ENCODE results near the gene CDK2AP2. TPM values are rescaled to one million over a fixed set of nuclear protein-coding genes. Genes with fewer than 3 reads are reported as not detected.

Gene CDK2AP2
- total RNA-seq, 1 donor from 2014 or later = 2.6 TPM

GRCh38 chr11:67504950-67505581, 2.9 kb downstream of the CDK2AP2 start, which contains the start of gene PITPNM1:
TSS of gene PITPNM1 (minus strand) at chr11:67505363. CDS start at chr11:67504180, 1,183 bp downstream.
- H3K27me3 ChIP-seq (ENCODE audit: control insufficient read depth in 3 of 3, insufficient read depth in 3 of 3, low read length in 3 of 3) = peaks cover 3 to 7% (median 7%) of the 10 kb centered on the region in 3 donors
- H3K36me3 ChIP-seq (ENCODE audit: control insufficient read depth in 3 of 3, insufficient read depth in 3 of 3, low read length in 3 of 3) = peaks cover 0 to 4% (median 3%) of the 10 kb centered on the region in 3 donors
- peak within 1 kb of the TSS; percentile 65 to 73 (median 65) for H3K4me3 ChIP-seq (ENCODE audit: low read length in 3 of 3)
- peak within 1 kb of the TSS; percentile 96 for H3K27ac ChIP-seq (ENCODE audit: low read depth, low read length)
- peak within 1 kb of the TSS; percentile 66 to 83 (median 73) for H3K9ac ChIP-seq (ENCODE audit: low read depth in 1 of 3, low read length in 3 of 3)
- peaks cover 27 to 43% (median 39%) of the 10 kb centered on the region in 3 donors for H3K4me1 ChIP-seq (ENCODE audit: control insufficient read depth in 3 of 3, insufficient read depth in 3 of 3, low read length in 3 of 3)
- no peaks in the 10 kb centered on the region for H3K9me3 ChIP-seq (ENCODE audit: control insufficient read depth in 3 of 3, low read length in 3 of 3)

GRCh38 chr11:67504005-67504949, 3.7 kb downstream of the CDK2AP2 start:
- no peaks in the 10 kb centered on the region for H3K9me3 ChIP-seq (ENCODE audit: control insufficient read depth in 3 of 3, low read length in 3 of 3)
- peak overlapping the region; percentile 43 to 83 (median 65) for H3K9ac ChIP-seq (ENCODE audit: low read depth in 1 of 3, low read length in 3 of 3)
- H3K4me1 ChIP-seq (ENCODE audit: control insufficient read depth in 3 of 3, insufficient read depth in 3 of 3, low read length in 3 of 3) = peaks cover 27 to 43% (median 39%) of the 10 kb centered on the region in 3 donors
- H3K27ac ChIP-seq (ENCODE audit: low read depth, low read length) = peak overlapping the region; percentile 96
- H3K36me3 ChIP-seq (ENCODE audit: control insufficient read depth in 3 of 3, insufficient read depth in 3 of 3, low read length in 3 of 3) = peaks cover 0 to 4% (median 3%) of the 10 kb centered on the region in 3 donors
- H3K4me3 ChIP-seq (ENCODE audit: low read length in 3 of 3) = peak overlapping the region; percentile 65 to 73 (median 65)
- peaks cover 3 to 7% (median 7%) of the 10 kb centered on the region in 3 donors for H3K27me3 ChIP-seq (ENCODE audit: control insufficient read depth in 3 of 3, insufficient read depth in 3 of 3, low read length in 3 of 3)

GRCh38 chr11:67503119-67504004, 4.6 kb downstream of the CDK2AP2 start:
- Histone ChIP-seq H3K36me3 (ENCODE audit: control insufficient read depth in 3 of 3, insufficient read depth in 3 of 3, low read length in 3 of 3) (peaks cover 0 to 6% (median 3%) of the 10 kb centered on the region in 3 donors), H3K9ac (ENCODE audit: low read depth in 1 of 3, low read length in 3 of 3) (peak overlapping the region in 1 of 3 donors; percentile 33), H3K9me3 (ENCODE audit: control insufficient read depth in 3 of 3, low read length in 3 of 3) (no peaks in the 10 kb centered on the region), H3K4me3 (ENCODE audit: low read length in 3 of 3) (no peak overlapping the region), H3K27ac (ENCODE audit: low read depth, low read length) (no peak overlapping the region), H3K4me1 (ENCODE audit: control insufficient read depth in 3 of 3, insufficient read depth in 3 of 3, low read length in 3 of 3) (peaks cover 22 to 38% (median 36%) of the 10 kb centered on the region in 3 donors), H3K27me3 (ENCODE audit: control insufficient read depth in 3 of 3, insufficient read depth in 3 of 3, low read length in 3 of 3) (peaks cover 3 to 7% (median 7%) of the 10 kb centered on the region in 3 donors)

GRCh38 chr11:67502328-67502979, 5.5 kb downstream of the CDK2AP2 start:
- Histone ChIP-seq H3K9ac (ENCODE audit: low read depth in 1 of 3, low read length in 3 of 3) (no peak overlapping the region), H3K9me3 (ENCODE audit: control insufficient read depth in 3 of 3, low read length in 3 of 3) (no peaks in the 10 kb centered on the region), H3K36me3 (ENCODE audit: control insufficient read depth in 3 of 3, insufficient read depth in 3 of 3, low read length in 3 of 3) (peaks cover 0 to 6% (median 3%) of the 10 kb centered on the region in 3 donors), H3K4me1 (ENCODE audit: control insufficient read depth in 3 of 3, insufficient read depth in 3 of 3, low read length in 3 of 3) (peaks cover 19 to 33% (median 33%) of the 10 kb centered on the region in 3 donors), H3K27me3 (ENCODE audit: control insufficient read depth in 3 of 3, insufficient read depth in 3 of 3, low read length in 3 of 3) (peaks cover 3 to 7% (median 7%) of the 10 kb centered on the region in 3 donors), H3K4me3 (ENCODE audit: low read length in 3 of 3) (no peak overlapping the region), H3K27ac (ENCODE audit: low read depth, low read length) (no peak overlapping the region)

GRCh38 chr11:67501854-67502253, 6.1 kb downstream of the CDK2AP2 start:
- Histone ChIP-seq H3K36me3 (ENCODE audit: control insufficient read depth in 3 of 3, insufficient read depth in 3 of 3, low read length in 3 of 3) (peaks cover 0 to 6% (median 3%) of the 10 kb centered on the region in 3 donors), H3K9me3 (ENCODE audit: control insufficient read depth in 3 of 3, low read length in 3 of 3) (no peaks in the 10 kb centered on the region), H3K9ac (ENCODE audit: low read depth in 1 of 3, low read length in 3 of 3) (no peak overlapping the region), H3K4me1 (ENCODE audit: control insufficient read depth in 3 of 3, insufficient read depth in 3 of 3, low read length in 3 of 3) (peaks cover 14 to 27% (median 27%) of the 10 kb centered on the region in 3 donors), H3K4me3 (ENCODE audit: low read length in 3 of 3) (no peak overlapping the region), H3K27me3 (ENCODE audit: control insufficient read depth in 3 of 3, insufficient read depth in 3 of 3, low read length in 3 of 3) (peaks cover 3 to 7% (median 7%) of the 10 kb centered on the region in 3 donors), H3K27ac (ENCODE audit: low read depth, low read length) (no peak overlapping the region)

- Histone ChIP-seq H3K36me3 (ENCODE audit: control insufficient read depth in 3 of 3, insufficient read depth in 3 of 3, low read length in 3 of 3) (peaks cover 0 to 3% (median 2%) of the 10 kb centered on the region in 3 donors), H3K27ac (ENCODE audit: low read depth, low read length) (no peak overlapping the region), H3K4me3 (ENCODE audit: low read length in 3 of 3) (no peak overlapping the region), H3K27me3 (ENCODE audit: control insufficient read depth in 3 of 3, insufficient read depth in 3 of 3, low read length in 3 of 3) (peaks cover 3 to 7% (median 7%) of the 10 kb centered on the region in 3 donors), H3K4me1 (ENCODE audit: control insufficient read depth in 3 of 3, insufficient read depth in 3 of 3, low read length in 3 of 3) (peaks cover 12 to 20% (median 19%) of the 10 kb centered on the region in 3 donors), H3K9ac (ENCODE audit: low read depth in 1 of 3, low read length in 3 of 3) (no peak overlapping the region), H3K9me3 (ENCODE audit: control insufficient read depth in 3 of 3, low read length in 3 of 3) (no peaks in the 10 kb centered on the region)
Observed at GRCh38 chr11:67500831-67501715, 6.9 kb downstream of the CDK2AP2 start.

- no peaks in the 10 kb centered on the region for H3K9me3 ChIP-seq (ENCODE audit: control insufficient read depth in 3 of 3, low read length in 3 of 3)
- H3K4me3 ChIP-seq (ENCODE audit: low read length in 3 of 3) = no peak overlapping the region
- peaks cover 6 to 14% (median 13%) of the 10 kb centered on the region in 3 donors for H3K4me1 ChIP-seq (ENCODE audit: control insufficient read depth in 3 of 3, insufficient read depth in 3 of 3, low read length in 3 of 3)
- H3K27ac ChIP-seq (ENCODE audit: low read depth, low read length) = no peak overlapping the region
- no peak overlapping the region for H3K9ac ChIP-seq (ENCODE audit: low read depth in 1 of 3, low read length in 3 of 3)
- H3K27me3 ChIP-seq (ENCODE audit: control insufficient read depth in 3 of 3, insufficient read depth in 3 of 3, low read length in 3 of 3) = peaks cover 3 to 7% (median 7%) of the 10 kb centered on the region in 3 donors
- peaks cover 0 to 4% (median 3%) of the 10 kb centered on the region in 3 donors for H3K36me3 ChIP-seq (ENCODE audit: control insufficient read depth in 3 of 3, insufficient read depth in 3 of 3, low read length in 3 of 3)
Observed at GRCh38 chr11:67500484-67500821, 7.5 kb downstream of the CDK2AP2 start.

GRCh38 chr11:67499808-67500483, 8.0 kb downstream of the CDK2AP2 start:
- Histone ChIP-seq H3K27ac (ENCODE audit: low read depth, low read length) (no peak overlapping the region), H3K9ac (ENCODE audit: low read depth in 1 of 3, low read length in 3 of 3) (no peak overlapping the region), H3K27me3 (ENCODE audit: control insufficient read depth in 3 of 3, insufficient read depth in 3 of 3, low read length in 3 of 3) (peaks cover 3 to 7% (median 6%) of the 10 kb centered on the region in 3 donors), H3K36me3 (ENCODE audit: control insufficient read depth in 3 of 3, insufficient read depth in 3 of 3, low read length in 3 of 3) (peaks cover 0 to 4% (median 3%) of the 10 kb centered on the region in 3 donors), H3K4me1 (ENCODE audit: control insufficient read depth in 3 of 3, insufficient read depth in 3 of 3, low read length in 3 of 3) (peaks cover 4 to 11% (median 10%) of the 10 kb centered on the region in 3 donors), H3K9me3 (ENCODE audit: control insufficient read depth in 3 of 3, low read length in 3 of 3) (no peaks in the 10 kb centered on the region), H3K4me3 (ENCODE audit: low read length in 3 of 3) (no peak overlapping the region)
